GM10266 (cell line): ENCODE data around the gene COL25A1.

Experiments used
- DNase-seq: peaks from one replicate; pipeline ENCODE4 v3.0.0; 2012; ENCODE audit errors: extremely low spot score
- CTCF ChIP-seq: IDR thresholded peaks from 2 replicates; pipeline ENCODE4 v1.5.1; 2012; ENCODE audit warnings: mild to moderate bottlenecking, low read depth; ENCODE audit not compliant: control insufficient read depth, insufficient read depth; ENCODE audit errors: missing control alignments

COL25A1 gene

DNA sequence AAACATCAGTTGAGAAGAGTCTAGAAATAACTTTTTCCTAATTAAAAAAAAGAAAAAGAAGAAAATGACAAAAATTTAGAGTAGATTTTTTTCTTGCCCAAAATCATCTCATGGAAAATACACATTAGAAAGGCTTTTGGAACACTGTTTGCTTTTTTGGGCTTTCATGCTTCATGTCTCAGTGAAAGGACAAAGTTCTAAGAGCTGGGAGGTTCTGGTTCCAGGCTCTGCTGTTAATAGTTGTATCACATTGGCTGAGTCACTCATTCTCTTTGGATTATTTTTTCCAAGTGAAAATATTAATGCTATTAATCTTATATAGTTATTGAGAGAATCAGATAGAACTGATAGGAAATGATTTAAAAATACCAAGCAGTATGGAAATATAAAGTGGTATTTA lies 506.7 kb downstream of the COL25A1 start:
- no peak for TF ChIP-seq CTCF
- no peak for DNase-seq

GRCh38 chr4:108794136-108794535 lies 508.3 kb downstream of the COL25A1 start:
- DNase-seq, result no peak
- no peak for TF ChIP-seq CTCF

DNA sequence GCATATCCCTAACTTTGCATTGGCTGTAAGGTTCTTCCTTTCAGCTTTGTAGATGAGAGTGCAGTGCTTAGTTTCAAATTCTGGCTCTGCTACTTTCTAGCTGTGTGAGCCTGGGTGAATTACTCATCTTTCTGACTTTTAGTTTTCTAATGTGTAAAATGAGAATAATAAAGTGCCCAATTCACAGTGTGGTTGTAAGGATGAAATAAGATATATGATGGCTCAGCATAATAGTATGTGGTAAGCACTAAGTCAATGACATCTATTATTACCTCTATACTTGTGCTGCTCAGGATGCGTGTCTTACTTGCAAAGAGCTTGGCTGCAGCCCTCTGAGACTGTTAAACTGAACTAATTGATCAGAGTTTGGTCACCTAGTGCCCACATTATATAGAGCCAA lies 509.0 kb downstream of the COL25A1 start:
- DNase-seq, result no peak
- TF ChIP-seq CTCF, result no peak

DNA sequence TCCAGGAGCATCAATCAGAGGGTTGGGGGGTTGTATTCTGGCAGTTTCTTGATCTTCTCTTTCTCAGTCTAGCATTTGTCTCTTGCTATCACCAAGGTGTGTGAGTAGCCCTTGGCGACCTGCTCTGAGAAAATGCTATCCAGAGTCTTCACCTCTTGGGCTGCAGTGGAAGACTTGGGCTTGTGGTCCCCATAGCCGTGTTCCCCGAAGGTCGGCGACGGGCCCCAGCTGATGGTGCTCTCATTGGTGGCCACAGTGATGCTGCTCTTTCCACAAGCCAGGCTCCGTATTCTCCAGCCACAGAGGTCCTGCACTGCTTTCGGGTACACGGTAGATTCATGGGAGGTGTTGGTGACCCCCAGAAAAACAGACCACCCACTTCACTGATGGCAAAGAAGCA lies 513.7 kb downstream of the COL25A1 start:
- TF ChIP-seq CTCF, result no peak
- DNase-seq, result no peak

- no peak for TF ChIP-seq CTCF
- DNase-seq, result no peak
Observed at GRCh38 chr4:108787724-108788123, 514.7 kb downstream of the COL25A1 start.

GRCh38 chr4:108787106-108787505 lies 515.4 kb downstream of the COL25A1 start:
- TF ChIP-seq CTCF, result no peak
- no peak for DNase-seq

- no peak for DNase-seq
- TF ChIP-seq CTCF, result no peak
Observed at GRCh38 chr4:108786351-108786750, 516.1 kb downstream of the COL25A1 start.
